VCaP (cell line): Measurements from ENCODE around the gene TUBGCP6.
A peak's percentile ranks its signal among the peaks of the same experiment; 100 is the strongest.
"Not testable (repeated sequence)": the region's sequence is repeated elsewhere in the genome, so short reads cannot be mapped to it uniquely, and the experiment has no call there.

Experiments
- H3K27ac ChIP-seq: fragments of 450-650 bp; 2 replicates; pipeline ENCODE4 v1.5.1; 2017
- CTCF ChIP-seq: fragments of 450-650 bp; conservative IDR thresholded peaks from 2 replicates; pipeline ENCODE4 v1.5.1; 2017; ENCODE audit warnings: mild to moderate bottlenecking, moderate library complexity

TUBGCP6 gene

GRCh38 chr22:50206599-50206998, 38.2 kb downstream of the TUBGCP6 start:
- H3K27ac ChIP-seq: no peak overlapping the region
- peak; percentile 55 for TF ChIP-seq CTCF

- no peak for TF ChIP-seq CTCF
- H3K27ac ChIP-seq: no peak overlapping the region
Observed at GRCh38 chr22:50205781-50206569, 38.8 kb downstream of the TUBGCP6 start.

- not testable (repeated sequence) for H3K27ac ChIP-seq
Observed at GRCh38 chr22:50204998-50205397, 39.8 kb downstream of the TUBGCP6 start.

GRCh38 chr22:50204571-50204970, 40.3 kb downstream of the TUBGCP6 start:
- H3K27ac ChIP-seq: no peak overlapping the region
- TF ChIP-seq CTCF: no peak

- no peak overlapping the region for H3K27ac ChIP-seq
- no peak for TF ChIP-seq CTCF
Observed at GRCh38 chr22:50203288-50203687, 41.5 kb downstream of the TUBGCP6 start.

GRCh38 chr22:50202130-50202666, 42.6 kb downstream of the TUBGCP6 start:
- TF ChIP-seq CTCF: no peak
- peak overlapping the region; percentile 80; the same call in 1 of the 2 replicates for H3K27ac ChIP-seq

GRCh38 chr22:50201191-50202129, 43.4 kb downstream of the TUBGCP6 start:
- no peak for TF ChIP-seq CTCF
- H3K27ac ChIP-seq: peak overlapping the region; percentile 80
